ENCODE data around the gene ELMO1. TPM values are rescaled to one million over a fixed set of nuclear protein-coding genes. Genes with fewer than 3 reads are reported as not detected.

ELMO1 gene
- total and polyA plus RNA-seq, 11 donors, result 6.9 to 38.6 (median 14.7) TPM

DNA sequence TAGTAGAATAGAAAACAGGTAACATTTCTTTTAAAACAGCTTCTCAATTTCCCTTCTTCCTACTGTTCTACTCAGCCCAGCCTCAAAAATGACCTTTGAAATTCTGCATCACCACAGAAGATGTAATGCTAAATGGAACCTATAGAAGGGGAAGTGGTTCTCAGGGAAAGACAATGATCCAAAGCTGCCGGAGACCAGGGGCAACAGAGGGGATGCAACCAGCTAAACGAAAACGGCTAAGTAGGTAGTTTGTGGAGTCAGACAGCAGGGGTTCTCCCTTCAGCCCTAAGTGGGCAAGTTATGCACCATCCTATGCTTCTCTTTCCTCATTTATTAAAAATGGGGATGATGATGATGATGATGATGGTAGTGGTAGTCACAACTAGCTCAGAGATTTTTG lies 214.3 kb downstream of the ELMO1 start:
- DNase-seq, result no peak
- peaks cover 0 to 12% (median 1%) of the 10 kb centered on the region in 12 donors for H3K4me1 ChIP-seq
- 54 to 72% (median 62%) methylated on average over 3 of the region's 3 CpGs for WGBS, 4 donors
- no peak for TF ChIP-seq POLR2A (IDR thresholded peaks at IDR 0.05)
- TF ChIP-seq, protein P1, sequence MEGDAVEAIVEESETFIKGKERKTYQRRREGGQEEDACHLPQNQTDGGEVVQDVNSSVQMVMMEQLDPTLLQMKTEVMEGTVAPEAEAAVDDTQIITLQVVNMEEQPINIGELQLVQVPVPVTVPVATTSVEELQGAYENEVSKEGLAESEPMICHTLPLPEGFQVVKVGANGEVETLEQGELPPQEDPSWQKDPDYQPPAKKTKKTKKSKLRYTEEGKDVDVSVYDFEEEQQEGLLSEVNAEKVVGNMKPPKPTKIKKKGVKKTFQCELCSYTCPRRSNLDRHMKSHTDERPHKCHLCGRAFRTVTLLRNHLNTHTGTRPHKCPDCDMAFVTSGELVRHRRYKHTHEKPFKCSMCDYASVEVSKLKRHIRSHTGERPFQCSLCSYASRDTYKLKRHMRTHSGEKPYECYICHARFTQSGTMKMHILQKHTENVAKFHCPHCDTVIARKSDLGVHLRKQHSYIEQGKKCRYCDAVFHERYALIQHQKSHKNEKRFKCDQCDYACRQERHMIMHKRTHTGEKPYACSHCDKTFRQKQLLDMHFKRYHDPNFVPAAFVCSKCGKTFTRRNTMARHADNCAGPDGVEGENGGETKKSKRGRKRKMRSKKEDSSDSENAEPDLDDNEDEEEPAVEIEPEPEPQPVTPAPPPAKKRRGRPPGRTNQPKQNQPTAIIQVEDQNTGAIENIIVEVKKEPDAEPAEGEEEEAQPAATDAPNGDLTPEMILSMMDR (IDR thresholded peaks at IDR 0.05), result no peak
- H3K9me3 ChIP-seq, result no peaks in the 10 kb centered on the region
- no peak overlapping the region for H3K27ac ChIP-seq
- no peak for ATAC-seq
- intact Hi-C loops (cut with DNase I), result loop anchor here in 7 of 10 donors (2.0 to 10.0 kb wide), 4 partner anchors 120 to 600 kb away; no protein-coding TSS in a partner anchor
- H3K27me3 ChIP-seq, result no peaks in the 10 kb centered on the region
- H3K36me3 ChIP-seq, result peaks cover 0 to 9% (median 0%) of the 10 kb centered on the region in 9 donors
- H3K4me3 ChIP-seq, result no peak overlapping the region

DNA sequence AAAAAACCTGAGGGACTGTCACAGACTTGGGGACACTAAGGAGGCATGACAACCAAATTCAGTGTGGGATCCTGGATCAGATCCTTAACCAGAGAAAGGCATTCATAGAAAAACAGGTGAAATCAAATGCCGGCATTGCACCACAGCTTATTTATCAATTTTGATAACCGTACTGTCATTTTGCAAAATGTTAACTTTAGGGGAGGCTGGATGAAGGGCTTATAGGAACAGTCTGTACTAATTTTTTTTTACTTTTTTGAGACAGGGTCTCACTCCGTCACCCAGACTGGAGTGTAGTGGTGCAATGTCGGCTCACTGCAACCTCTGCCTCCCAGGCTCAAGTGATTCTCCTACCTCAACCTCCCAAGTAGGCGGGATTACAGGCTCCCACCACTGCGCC lies 217.1 kb downstream of the ELMO1 start:
- TF ChIP-seq POLR2A (IDR thresholded peaks at IDR 0.05), result no peak
- TF ChIP-seq, protein P1 (IDR thresholded peaks at IDR 0.05), result no peak
- no peak for ATAC-seq
- Histone ChIP-seq H3K36me3 (peaks cover 0 to 9% (median 0%) of the 10 kb centered on the region in 9 donors), H3K4me3 (no peak overlapping the region), H3K9me3 (no peaks in the 10 kb centered on the region), H3K27me3 (no peaks in the 10 kb centered on the region), H3K4me1 (peaks cover 0 to 14% (median 1%) of the 10 kb centered on the region in 12 donors), H3K27ac (no peak overlapping the region)
- intact Hi-C loops (cut with DNase I), result loop anchor here in 5 of 10 donors (10.0 kb wide), 3 partner anchors 123 to 603 kb away; no protein-coding TSS in a partner anchor
- DNase-seq, result no peak
- WGBS, 4 donors, result 96 to 99% (median 98%) methylated on average over 6 of the region's 6 CpGs

DNA sequence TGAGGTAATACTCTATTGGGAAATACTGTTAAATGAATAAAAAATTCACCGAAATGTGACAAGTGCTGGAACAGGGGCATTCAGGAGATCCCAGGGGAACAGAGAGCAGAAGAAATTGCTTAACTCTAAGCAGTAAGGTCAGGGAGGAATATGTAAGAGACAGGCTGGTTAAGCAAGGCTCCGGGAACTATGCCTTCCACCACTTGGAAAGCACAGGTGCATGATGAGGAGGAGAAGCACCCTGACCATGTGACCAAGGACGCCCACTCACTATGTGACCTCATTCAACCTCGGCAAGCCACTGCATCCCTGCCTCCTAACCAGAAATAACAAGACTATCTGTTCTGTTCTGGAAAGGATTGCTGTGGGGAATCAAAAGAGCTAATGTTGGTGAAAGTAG lies 218.4 kb downstream of the ELMO1 start:
- WGBS, 4 donors, result 54 to 67% (median 64%) methylated on average over 4 of the region's 4 CpGs
- DNase-seq (peak in 4 of 5 donors; percentile 54 to 66 (median 62)), ATAC-seq (peak in 3 of 4 donors; percentile 87 to 98 (median 96))
- Histone ChIP-seq H3K4me1 (peaks cover 0 to 14% (median 1%) of the 10 kb centered on the region in 12 donors), H3K36me3 (peaks cover 0 to 15% (median 0%) of the 10 kb centered on the region in 9 donors), H3K27me3 (no peaks in the 10 kb centered on the region), H3K27ac (no peak overlapping the region), H3K4me3 (no peak overlapping the region), H3K9me3 (no peaks in the 10 kb centered on the region)
- intact Hi-C loops (cut with DNase I), result loop anchor here in 5 of 10 donors (10.0 kb wide), 3 partner anchors 125 to 605 kb away; no protein-coding TSS in a partner anchor
- TF ChIP-seq, protein P1 (IDR thresholded peaks at IDR 0.05), result no peak

DNA sequence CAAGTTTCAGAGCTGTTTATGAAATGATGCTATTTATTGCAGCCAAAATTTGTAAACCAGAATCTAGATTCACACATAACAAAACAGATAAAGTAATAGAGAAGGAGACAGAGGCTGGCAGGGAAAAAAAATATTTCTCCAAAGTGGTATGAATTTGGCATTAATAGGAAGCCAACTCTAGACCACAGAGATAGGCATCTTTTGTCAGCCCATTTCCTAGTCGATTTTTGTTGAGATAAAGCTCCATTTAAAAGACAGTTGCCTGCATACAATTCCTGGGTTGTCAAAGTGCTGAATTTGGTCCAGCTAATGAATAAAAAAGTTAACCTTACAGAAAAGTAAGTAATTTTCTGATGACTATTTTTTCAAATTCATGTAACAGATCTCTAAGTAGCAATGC lies 219.3 kb downstream of the ELMO1 start:
- peaks cover 0 to 14% (median 1%) of the 10 kb centered on the region in 12 donors for H3K4me1 ChIP-seq
- DNase-seq, result no peak
- no peak overlapping the region for H3K27ac ChIP-seq
- H3K4me3 ChIP-seq, result no peak overlapping the region
- 47 to 64% (median 56%) methylated on average over 1 of the region's 1 CpG for WGBS, 4 donors
- no peaks in the 10 kb centered on the region for H3K27me3 ChIP-seq
- H3K36me3 ChIP-seq, result peaks cover 0 to 24% (median 0%) of the 10 kb centered on the region in 9 donors
- no peaks in the 10 kb centered on the region for H3K9me3 ChIP-seq
- no peak for ATAC-seq
- TF ChIP-seq, protein P1 (IDR thresholded peaks at IDR 0.05), result no peak
- TF ChIP-seq POLR2A (IDR thresholded peaks at IDR 0.05), result no peak
- intact Hi-C loops (cut with DNase I), result no loop called here

Data from heart left ventricle (tissue), 16 donors.